Transverse colon (tissue), 4 donors: Measurements from ENCODE around the gene LAMA3. TPM values are rescaled to one million over a fixed set of nuclear protein-coding genes. Genes with fewer than 3 reads are reported as not detected.

ENCODE experiments used
- DNase-seq: peaks from one replicate; pipeline ENCODE4 v3.0.0-alpha.2; 2019
- H3K27ac ChIP-seq, 4 donors: fragments of 200-600 bp; sonication (generic); 2 replicates each; pipeline ENCODE4 v1.5.1; 2016 to 2018; ENCODE audit warnings: inconsistent platforms in 4 of 4
- H3K27me3 ChIP-seq: fragments of 200-600 bp; sonication (generic); 2 replicates; pipeline ENCODE4 v1.5.1; 2017; ENCODE audit warnings: inconsistent platforms
- H3K36me3 ChIP-seq, 4 donors: fragments of 200-600 bp; sonication (generic); 2 replicates each; pipeline ENCODE4 v1.5.1; 2017 to 2019; ENCODE audit warnings: inconsistent platforms in 4 of 4
- H3K4me1 ChIP-seq, 4 donors: fragments of 200-600 bp; sonication (generic); 2 replicates each; pipeline ENCODE4 v1.5.1; 2017 to 2020; ENCODE audit warnings: inconsistent platforms in 4 of 4
- H3K4me3 ChIP-seq, 4 donors: fragments of 200-600 bp; sonication (generic); 1 replicate in 1 of 4; 2 replicates in 3 of 4; pipeline versions ENCODE4 v1.5.1 to v1.6.1; 2017 to 2019; ENCODE audit warnings: inconsistent platforms in 4 of 4
- H3K9me3 ChIP-seq, 2 donors: fragments of 200-600 bp; sonication (generic); 2 replicates each; pipeline ENCODE4 v1.5.1; 2017 to 2019; ENCODE audit warnings: inconsistent platforms in 2 of 2
- EP300 ChIP-seq: sonication (generic); formaldehyde crosslinking; IDR thresholded peaks from one replicate; pipeline ENCODE4 v1.6.1; 2017; ENCODE audit warnings: antibody characterized with exemption, low read depth
- POLR2A ChIP-seq: fragments of 450-650 bp; IDR thresholded peaks from one replicate; pipeline ENCODE4 v1.6.1; 2016; ENCODE audit warnings: antibody characterized with exemption, mild to moderate bottlenecking, moderate library complexity
- POLR2AphosphoS5 ChIP-seq, 3 donors: sonication (generic); formaldehyde crosslinking; IDR thresholded peaks; one replicate each; pipeline ENCODE4 v1.6.1; 2016; ENCODE audit warnings: antibody characterized with exemption in 3 of 3
- WGBS, 2 donors: methylation state at CpG; one replicate each; pipeline ENCODE4 v1.1.5; 2018; ENCODE audit warnings: low coverage in 1 of 2; 5-methylcytosine and 5-hydroxymethylcytosine counted together
- in situ Hi-C, 4 donors: fragments of 200-750 bp; cut with MboI; loops; one replicate each; pipeline versions ENCODE4 v1.15.0 to v1.15.1; 2017; ENCODE audit warnings: low sequenced_read_pairs in 3 of 4, low pct_ligation_motif_present in 1 of 4, low pct_unique_long_range_greater_than_20kb in 1 of 4
- intact Hi-C: fragments of 100-400 bp; cut with DNase I; formaldehyde crosslinking; loops from one replicate; pipeline ENCODE4 v1.15.1; 2023; ENCODE audit warnings: low total_unique reads
- total RNA-seq, 4 donors: library from RNA; depleted of rRNA; stranded (reverse); fragments of >200 nt; gene quantifications; one replicate each; pipeline ENCODE4 v1.1.0, GENCODE V29; 2016
- TF ChIP-seq, protein P1 (sequence below), 5 experiments: fragments of 200-600 bp in 3 of 5; fragments of 450-650 bp in 2 of 5; sonication (generic) in 3 of 5; IDR thresholded peaks; 1 replicate in 2 of 5; 2 replicates in 3 of 5; pipeline ENCODE4 v1.5.1; 2016 to 2017; ENCODE audit warnings: antibody characterized with exemption in 5 of 5, inconsistent platforms in 3 of 5, mild to moderate bottlenecking in 2 of 5, moderate library complexity in 1 of 5

The LAMA3 gene
- total RNA-seq, 4 donors from 2014 or later = 17.5 to 71.8 (median 47.4) TPM

DNA sequence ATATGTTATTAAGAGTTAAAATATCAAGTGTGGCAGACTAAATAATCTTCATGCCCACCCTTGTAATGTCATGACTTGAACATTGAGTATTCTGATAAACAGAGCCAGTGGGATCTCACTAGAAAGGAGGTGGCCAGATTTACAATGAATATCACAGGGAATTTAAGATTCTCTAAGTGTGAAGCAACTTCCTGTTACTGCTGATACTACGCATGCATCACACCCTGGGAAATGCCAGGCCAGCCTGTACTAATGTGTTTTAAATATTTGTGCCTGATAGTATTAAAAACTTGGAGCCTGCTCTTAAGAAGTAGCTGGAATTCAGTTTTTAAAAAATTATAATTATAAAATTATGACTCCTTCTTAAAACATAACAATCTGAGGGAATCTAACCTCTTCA is 148.3 kb downstream of the LAMA3 start:
- TF ChIP-seq POLR2A = no peak
- TF ChIP-seq, protein P1, sequence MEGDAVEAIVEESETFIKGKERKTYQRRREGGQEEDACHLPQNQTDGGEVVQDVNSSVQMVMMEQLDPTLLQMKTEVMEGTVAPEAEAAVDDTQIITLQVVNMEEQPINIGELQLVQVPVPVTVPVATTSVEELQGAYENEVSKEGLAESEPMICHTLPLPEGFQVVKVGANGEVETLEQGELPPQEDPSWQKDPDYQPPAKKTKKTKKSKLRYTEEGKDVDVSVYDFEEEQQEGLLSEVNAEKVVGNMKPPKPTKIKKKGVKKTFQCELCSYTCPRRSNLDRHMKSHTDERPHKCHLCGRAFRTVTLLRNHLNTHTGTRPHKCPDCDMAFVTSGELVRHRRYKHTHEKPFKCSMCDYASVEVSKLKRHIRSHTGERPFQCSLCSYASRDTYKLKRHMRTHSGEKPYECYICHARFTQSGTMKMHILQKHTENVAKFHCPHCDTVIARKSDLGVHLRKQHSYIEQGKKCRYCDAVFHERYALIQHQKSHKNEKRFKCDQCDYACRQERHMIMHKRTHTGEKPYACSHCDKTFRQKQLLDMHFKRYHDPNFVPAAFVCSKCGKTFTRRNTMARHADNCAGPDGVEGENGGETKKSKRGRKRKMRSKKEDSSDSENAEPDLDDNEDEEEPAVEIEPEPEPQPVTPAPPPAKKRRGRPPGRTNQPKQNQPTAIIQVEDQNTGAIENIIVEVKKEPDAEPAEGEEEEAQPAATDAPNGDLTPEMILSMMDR (IDR thresholded peaks at IDR 0.05) = no peak
- no peak for TF ChIP-seq EP300
- TF ChIP-seq POLR2AphosphoS5 (IDR thresholded peaks at IDR 0.05) = no peak
- intact Hi-C loops (no loop called here), in situ Hi-C loops (no loop called here)
- H3K4me1 ChIP-seq = peaks cover 0 to 8% (median 0%) of the 10 kb centered on the region in 4 donors
- no peaks in the 10 kb centered on the region for H3K27me3 ChIP-seq
- no peak for DNase-seq
- no peak overlapping the region for H3K27ac ChIP-seq
- H3K9me3 ChIP-seq = no peaks in the 10 kb centered on the region
- WGBS, 2 donors = 68 to 80% methylated on average over 1 of the region's 1 CpG
- H3K36me3 ChIP-seq = no peaks in the 10 kb centered on the region
- H3K4me3 ChIP-seq = no peak overlapping the region

DNA sequence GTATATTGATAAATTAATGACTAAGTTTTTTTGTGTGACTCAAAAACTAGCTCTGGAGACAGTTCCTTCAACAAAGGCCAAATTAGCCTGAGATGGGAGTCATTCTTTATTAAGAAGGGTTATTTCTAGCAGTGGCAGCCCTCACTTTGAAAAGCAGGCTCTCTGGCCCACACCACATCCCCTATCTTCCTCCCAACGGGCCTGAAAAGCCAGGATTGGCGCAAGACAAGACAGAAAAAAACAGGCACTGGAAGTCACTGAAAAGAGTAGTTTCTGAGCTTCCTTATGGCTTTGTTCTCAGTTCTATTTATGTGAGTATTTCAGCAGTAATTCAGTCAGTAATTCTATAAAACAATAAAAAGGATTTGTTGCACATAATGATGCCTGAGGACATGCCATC is 149.0 kb downstream of the LAMA3 start:
- H3K27ac ChIP-seq = no peak overlapping the region

DNA sequence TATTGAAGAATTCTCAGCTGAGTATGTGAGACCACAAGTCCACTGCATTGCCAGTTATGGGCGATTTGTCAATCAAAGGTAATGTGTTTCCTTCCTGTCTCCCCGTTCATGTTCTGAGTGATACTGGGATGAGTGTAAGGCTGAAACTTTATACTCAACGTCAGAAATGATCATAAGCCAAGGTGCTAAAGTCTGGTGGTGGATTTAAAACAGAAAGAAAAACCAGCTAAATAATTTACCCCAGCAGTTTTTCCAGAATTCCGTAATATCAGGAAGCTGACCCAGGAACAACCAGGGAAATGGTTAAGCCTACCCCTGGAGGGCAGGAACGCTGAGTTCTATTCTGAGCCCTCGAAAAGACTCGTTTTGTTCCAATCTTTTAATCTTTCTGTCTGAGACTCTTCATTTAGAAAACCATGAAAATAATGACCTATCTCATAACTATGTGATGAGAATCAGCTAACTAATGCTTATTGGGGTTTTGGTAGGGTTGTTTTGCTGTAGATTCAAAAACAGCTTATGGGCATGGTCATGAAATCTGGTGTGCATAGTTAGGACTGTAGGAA is 149.6 kb downstream of the LAMA3 start:
- Histone ChIP-seq H3K4me1 (peaks cover 0 to 8% (median 0%) of the 10 kb centered on the region in 4 donors), H3K27me3 (no peaks in the 10 kb centered on the region), H3K36me3 (no peaks in the 10 kb centered on the region), H3K27ac (no peak overlapping the region), H3K4me3 (no peak overlapping the region), H3K9me3 (no peaks in the 10 kb centered on the region)
- no peak for DNase-seq
- TF ChIP-seq, protein P1 (IDR thresholded peaks at IDR 0.05) = no peak
- TF ChIP-seq POLR2A = no peak
- no peak for TF ChIP-seq POLR2AphosphoS5 (IDR thresholded peaks at IDR 0.05)
- TF ChIP-seq EP300 = no peak
- intact Hi-C loops = no loop called here
- 54 to 64% methylated on average over 5 to 7 of the region's 7 CpGs for WGBS, 2 donors
- in situ Hi-C loops = no loop called here

More for the DNA sequence above, 149.0 kb downstream of the LAMA3 start:
- Histone ChIP-seq H3K4me3 (no peak overlapping the region), H3K27me3 (no peaks in the 10 kb centered on the region), H3K9me3 (no peaks in the 10 kb centered on the region), H3K4me1 (peaks cover 0 to 8% (median 0%) of the 10 kb centered on the region in 4 donors), H3K36me3 (no peaks in the 10 kb centered on the region)
- DNase-seq = no peak
- WGBS, 2 donors = 17 to 36% methylated on average over 2 of the region's 2 CpGs
- intact Hi-C loops (no loop called here), in situ Hi-C loops (no loop called here)
- no peak for TF ChIP-seq EP300
- TF ChIP-seq, protein P1 (IDR thresholded peaks at IDR 0.05) = no peak
- no peak for TF ChIP-seq POLR2AphosphoS5 (IDR thresholded peaks at IDR 0.05)
- TF ChIP-seq POLR2A = no peak

DNA sequence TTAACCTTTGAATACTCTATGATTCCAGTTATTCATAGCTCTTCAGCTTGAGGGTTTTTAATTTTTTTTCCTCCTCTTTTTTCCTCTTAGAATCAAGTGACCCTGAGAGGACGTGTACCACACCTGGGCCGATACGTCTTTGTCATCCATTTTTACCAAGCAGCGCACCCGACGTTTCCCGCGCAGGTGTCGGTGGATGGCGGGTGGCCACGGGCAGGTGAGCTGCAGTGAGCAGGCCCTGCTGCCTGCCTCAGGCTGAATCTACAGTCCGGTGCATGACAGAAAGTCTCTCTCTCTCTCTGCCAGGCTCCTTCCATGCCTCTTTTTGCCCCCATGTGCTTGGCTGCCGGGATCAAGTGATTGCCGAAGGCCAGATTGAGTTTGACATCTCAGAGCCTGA is 153.1 kb downstream of the LAMA3 start:
- no peaks in the 10 kb centered on the region for H3K9me3 ChIP-seq
- H3K4me3 ChIP-seq = no peak overlapping the region
- intact Hi-C loops (no loop called here), in situ Hi-C loops (no loop called here)
- H3K36me3 ChIP-seq = no peaks in the 10 kb centered on the region
- no peak overlapping the region for H3K27ac ChIP-seq
- DNase-seq = no peak
- H3K4me1 ChIP-seq = peaks cover 0 to 8% (median 0%) of the 10 kb centered on the region in 4 donors
- no peak for TF ChIP-seq POLR2AphosphoS5 (IDR thresholded peaks at IDR 0.05)
- TF ChIP-seq, protein P1 (IDR thresholded peaks at IDR 0.05) = no peak
- TF ChIP-seq POLR2A = no peak
- TF ChIP-seq EP300 = no peak
- WGBS, 2 donors = 95 to 100% methylated on average over 4 to 14 of the region's 14 CpGs
- H3K27me3 ChIP-seq = no peaks in the 10 kb centered on the region
